B cell (primary cell): Measurements from ENCODE around the gene PUM2.

Source experiments
- EZH2 ChIP-seq: IDR thresholded peaks from 2 replicates; pipeline ENCODE4 v1.6.1; 2012; ENCODE audit warnings: borderline replicate concordance, low read depth, mild to moderate bottlenecking, moderate library complexity, low read length; ENCODE audit not compliant: insufficient read depth, poor library complexity, severe bottlenecking
- TF ChIP-seq, protein P1 (sequence below): fragments of 200-600 bp; IDR thresholded peaks from one replicate; pipeline ENCODE4 v1.8.0; 2022; ENCODE audit warnings: antibody characterized with exemption, mild to moderate bottlenecking

DNA sequence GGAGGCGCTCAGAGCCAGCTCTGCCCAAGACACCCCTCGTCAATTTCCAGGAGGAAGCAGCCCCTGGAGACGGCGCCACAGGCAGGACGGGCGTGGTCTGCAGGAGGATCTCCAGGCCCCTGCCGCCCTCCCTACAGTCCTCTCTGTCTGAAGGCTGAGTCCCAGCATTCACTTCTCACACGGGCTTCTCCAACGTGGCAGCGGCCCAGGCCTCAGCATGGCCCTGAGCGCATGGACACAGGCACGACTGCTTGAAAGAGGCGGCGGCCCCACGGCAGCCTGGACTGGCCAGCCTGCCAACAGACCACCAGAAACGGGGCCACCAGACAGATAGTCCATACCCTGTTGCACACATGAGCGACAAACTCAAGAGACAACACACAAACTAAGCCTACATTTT, 149.0 kb downstream of the PUM2 start:
- TF ChIP-seq, protein P1, sequence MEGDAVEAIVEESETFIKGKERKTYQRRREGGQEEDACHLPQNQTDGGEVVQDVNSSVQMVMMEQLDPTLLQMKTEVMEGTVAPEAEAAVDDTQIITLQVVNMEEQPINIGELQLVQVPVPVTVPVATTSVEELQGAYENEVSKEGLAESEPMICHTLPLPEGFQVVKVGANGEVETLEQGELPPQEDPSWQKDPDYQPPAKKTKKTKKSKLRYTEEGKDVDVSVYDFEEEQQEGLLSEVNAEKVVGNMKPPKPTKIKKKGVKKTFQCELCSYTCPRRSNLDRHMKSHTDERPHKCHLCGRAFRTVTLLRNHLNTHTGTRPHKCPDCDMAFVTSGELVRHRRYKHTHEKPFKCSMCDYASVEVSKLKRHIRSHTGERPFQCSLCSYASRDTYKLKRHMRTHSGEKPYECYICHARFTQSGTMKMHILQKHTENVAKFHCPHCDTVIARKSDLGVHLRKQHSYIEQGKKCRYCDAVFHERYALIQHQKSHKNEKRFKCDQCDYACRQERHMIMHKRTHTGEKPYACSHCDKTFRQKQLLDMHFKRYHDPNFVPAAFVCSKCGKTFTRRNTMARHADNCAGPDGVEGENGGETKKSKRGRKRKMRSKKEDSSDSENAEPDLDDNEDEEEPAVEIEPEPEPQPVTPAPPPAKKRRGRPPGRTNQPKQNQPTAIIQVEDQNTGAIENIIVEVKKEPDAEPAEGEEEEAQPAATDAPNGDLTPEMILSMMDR: no peak
- no peak for TF ChIP-seq EZH2
